Natural killer cell treated with Interleukin-12 subunit alpha and Interleukin-12 subunit beta and Interleukin-15 and Interleukin-18, amount 100 ng/mL, for 72 hours (primary cell): ENCODE results near the gene ZNF512B. TPM values are rescaled to one million over a fixed set of nuclear protein-coding genes. Genes with fewer than 3 reads are reported as not detected.
"Not testable (repeated sequence)": the region's sequence is repeated elsewhere in the genome, so short reads cannot be mapped to it uniquely, and the experiment has no call there.

Source experiments
- ATAC-seq, 2 donors: fragments of 150-1000 bp; cut with Tn5 transposase in 1 of 2; sonication (Bioruptor Pico), chemical (Tn5 transposase) in 1 of 2; 2 replicates each; pipeline ENCODE4 v1.10.0; 2021
- DNase-seq: peaks from one replicate; pipeline ENCODE4 v3.0.0; 2022; ENCODE audit warnings: low spot score
- H3K27ac Mint-ChIP-seq, 2 donors: 1 replicate in 1 of 2; 2 replicates in 1 of 2; pipeline ENCODE4 v1.8.0; 2022; ENCODE audit warnings: mixed read lengths in 2 of 2, mild to moderate bottlenecking in 1 of 2, moderate library complexity in 1 of 2
- H3K27me3 Mint-ChIP-seq, 2 donors: 1 replicate in 1 of 2; 2 replicates in 1 of 2; pipeline ENCODE4 v1.8.0; 2022; ENCODE audit warnings: mixed read lengths in 2 of 2
- H3K36me3 Mint-ChIP-seq: one replicate; pipeline ENCODE4 v1.8.0; 2022; ENCODE audit warnings: mixed read lengths
- H3K4me1 Mint-ChIP-seq, 2 donors: 1 replicate in 1 of 2; 2 replicates in 1 of 2; pipeline ENCODE4 v1.8.0; 2022; ENCODE audit warnings: low read depth in 2 of 2, mixed read lengths in 2 of 2, mild to moderate bottlenecking in 1 of 2
- H3K4me3 Mint-ChIP-seq: one replicate; pipeline ENCODE4 v1.8.0; 2022; ENCODE audit warnings: mixed read lengths
- H3K9me3 Mint-ChIP-seq: 2 replicates; pipeline ENCODE4 v1.8.0; 2022; ENCODE audit warnings: mixed read lengths
- total RNA-seq, 2 donors: library from RNA; stranded (reverse); gene quantifications; one replicate each; pipeline ENCODE4 v1.2.3, GENCODE V29; 2022

The ZNF512B gene
- total RNA-seq, 2 donors from 2014 or later: 9.6 to 13.8 TPM

GRCh38 chr20:63963784-63964301 is 5.9 kb downstream of the ZNF512B start:
- H3K9me3 Mint-ChIP-seq: no peaks in the 10 kb centered on the region

GRCh38 chr20:63963348-63963741 is 6.4 kb downstream of the ZNF512B start:
- no peaks in the 10 kb centered on the region for H3K36me3 Mint-ChIP-seq
- DNase-seq (no peak), ATAC-seq (no peak)
- H3K27ac Mint-ChIP-seq: no peak overlapping the region
- no peak overlapping the region for H3K4me3 Mint-ChIP-seq
- no peaks in the 10 kb centered on the region for H3K27me3 Mint-ChIP-seq
- peaks cover 0 to 4% of the 10 kb centered on the region in 2 donors for H3K4me1 Mint-ChIP-seq
- no peaks in the 10 kb centered on the region for H3K9me3 Mint-ChIP-seq

More at GRCh38 chr20:63963784-63964301, 5.9 kb downstream of the ZNF512B start:
- no peak overlapping the region for H3K27ac Mint-ChIP-seq
- H3K27me3 Mint-ChIP-seq: no peaks in the 10 kb centered on the region
- H3K4me1 Mint-ChIP-seq: peaks cover 0 to 9% of the 10 kb centered on the region in 2 donors
- H3K4me3 Mint-ChIP-seq: no peak overlapping the region
- ATAC-seq: no peak
- DNase-seq: no peak
- H3K36me3 Mint-ChIP-seq: no peaks in the 10 kb centered on the region

- no peak overlapping the region for H3K27ac Mint-ChIP-seq
- no peaks in the 10 kb centered on the region for H3K36me3 Mint-ChIP-seq
- ATAC-seq (no peak), DNase-seq (no peak)
- H3K9me3 Mint-ChIP-seq: no peaks in the 10 kb centered on the region
- H3K27me3 Mint-ChIP-seq: no peaks in the 10 kb centered on the region
- H3K4me1 Mint-ChIP-seq: no peaks in the 10 kb centered on the region
- H3K4me3 Mint-ChIP-seq: no peak overlapping the region
These were observed 7.0 kb downstream of the ZNF512B start for GRCh38 chr20:63962426-63963347.

- DNase-seq (no peak), ATAC-seq (no peak)
- H3K9me3 Mint-ChIP-seq: no peaks in the 10 kb centered on the region
- no peak overlapping the region for H3K4me3 Mint-ChIP-seq
- H3K4me1 Mint-ChIP-seq: no peaks in the 10 kb centered on the region
- H3K27me3 Mint-ChIP-seq: no peaks in the 10 kb centered on the region
- no peak overlapping the region for H3K27ac Mint-ChIP-seq
- H3K36me3 Mint-ChIP-seq: no peaks in the 10 kb centered on the region
These were observed 7.9 kb downstream of the ZNF512B start for GRCh38 chr20:63961664-63962425.

- not testable (repeated sequence) for H3K4me1 Mint-ChIP-seq, ATAC-seq, H3K27ac Mint-ChIP-seq, H3K9me3 Mint-ChIP-seq, H3K27me3 Mint-ChIP-seq, DNase-seq, H3K36me3 Mint-ChIP-seq, H3K4me3 Mint-ChIP-seq
These were observed 8.8 kb downstream of the ZNF512B start for GRCh38 chr20:63960654-63961621.

GRCh38 chr20:63959699-63960075 is 10.0 kb downstream of the ZNF512B start:
- H3K27ac Mint-ChIP-seq: no peak overlapping the region
- no peak for ATAC-seq
- H3K4me3 Mint-ChIP-seq: no peak overlapping the region

GRCh38 chr20:63958964-63959698 is 10.6 kb downstream of the ZNF512B start:
- H3K27ac Mint-ChIP-seq: no peak overlapping the region
- ATAC-seq (no peak), DNase-seq (no peak)
- H3K4me3 Mint-ChIP-seq: no peak overlapping the region
- no peaks in the 10 kb centered on the region for H3K27me3 Mint-ChIP-seq
- H3K9me3 Mint-ChIP-seq: no peaks in the 10 kb centered on the region
- peaks cover 5 to 6% of the 10 kb centered on the region in 2 donors for H3K4me1 Mint-ChIP-seq
- no peaks in the 10 kb centered on the region for H3K36me3 Mint-ChIP-seq

More at GRCh38 chr20:63959699-63960075, 10.0 kb downstream of the ZNF512B start:
- Mint-ChIP-seq H3K4me1 (peaks cover 0 to under 1% of the 10 kb centered on the region in 2 donors), H3K27me3 (no peaks in the 10 kb centered on the region), H3K9me3 (no peaks in the 10 kb centered on the region), H3K36me3 (no peaks in the 10 kb centered on the region)
- DNase-seq: no peak

GRCh38 chr20:63958471-63958870 is 11.3 kb downstream of the ZNF512B start:
- Mint-ChIP-seq H3K36me3 (no peaks in the 10 kb centered on the region), H3K9me3 (no peaks in the 10 kb centered on the region), H3K4me3 (no peak overlapping the region), H3K27ac (no peak overlapping the region), H3K4me1 (peaks cover 9 to 12% of the 10 kb centered on the region in 2 donors), H3K27me3 (no peaks in the 10 kb centered on the region)
- ATAC-seq (no peak), DNase-seq (no peak)

- no peak for DNase-seq
- no peak overlapping the region for H3K4me3 Mint-ChIP-seq
- H3K27me3 Mint-ChIP-seq: no peaks in the 10 kb centered on the region
- peak overlapping the region in 1 of 2 donors; percentile 28 for H3K27ac Mint-ChIP-seq
- H3K36me3 Mint-ChIP-seq: no peaks in the 10 kb centered on the region
- no peak for ATAC-seq
- H3K9me3 Mint-ChIP-seq: no peaks in the 10 kb centered on the region
- H3K4me1 Mint-ChIP-seq: peaks cover 13 to 15% of the 10 kb centered on the region in 2 donors
These were observed 11.9 kb downstream of the ZNF512B start for GRCh38 chr20:63957690-63958441.

- ATAC-seq (peak; percentile 4 to 17), DNase-seq (no peak)
- peak overlapping the region; percentile 66 for H3K4me3 Mint-ChIP-seq
- peaks cover 13 to 15% of the 10 kb centered on the region in 2 donors for H3K4me1 Mint-ChIP-seq
- peak overlapping the region in 1 of 2 donors; percentile 28 for H3K27ac Mint-ChIP-seq
- no peaks in the 10 kb centered on the region for H3K9me3 Mint-ChIP-seq
- no peaks in the 10 kb centered on the region for H3K27me3 Mint-ChIP-seq
- no peaks in the 10 kb centered on the region for H3K36me3 Mint-ChIP-seq
These were observed 12.6 kb downstream of the ZNF512B start for GRCh38 chr20:63957004-63957689.

- ATAC-seq: no peak
- no peaks in the 10 kb centered on the region for H3K9me3 Mint-ChIP-seq
- H3K27me3 Mint-ChIP-seq: no peaks in the 10 kb centered on the region
- DNase-seq: no peak
- H3K36me3 Mint-ChIP-seq: no peaks in the 10 kb centered on the region
- H3K4me1 Mint-ChIP-seq: peaks cover 13 to 15% of the 10 kb centered on the region in 2 donors
- H3K4me3 Mint-ChIP-seq: peak overlapping the region; percentile 66
- peak overlapping the region in 1 of 2 donors; percentile 28 for H3K27ac Mint-ChIP-seq
These were observed 13.1 kb downstream of the ZNF512B start for GRCh38 chr20:63956664-63957003.
